SU-DHL-6 (cell line): ENCODE data around the gene TROAP.

Experiments
- EZH2phosphoT487 ChIP-seq: fragments of 200-600 bp; sonication (generic), shearing (Covaris generic); conservative IDR thresholded peaks from 2 replicates; pipeline ENCODE4 v1.6.1; 2018; ENCODE audit warnings: mild to moderate bottlenecking, antibody characterized with exemption, low read length, moderate library complexity, mixed read lengths
- TF ChIP-seq, protein P1 (sequence below): fragments of 200-600 bp; sonication (generic); IDR thresholded peaks from one replicate; pipeline ENCODE4 v1.5.1; 2017; ENCODE audit warnings: antibody characterized with exemption, mild to moderate bottlenecking, low read length, moderate library complexity; ENCODE audit not compliant: insufficient read depth, poor library complexity, severe bottlenecking

DNA sequence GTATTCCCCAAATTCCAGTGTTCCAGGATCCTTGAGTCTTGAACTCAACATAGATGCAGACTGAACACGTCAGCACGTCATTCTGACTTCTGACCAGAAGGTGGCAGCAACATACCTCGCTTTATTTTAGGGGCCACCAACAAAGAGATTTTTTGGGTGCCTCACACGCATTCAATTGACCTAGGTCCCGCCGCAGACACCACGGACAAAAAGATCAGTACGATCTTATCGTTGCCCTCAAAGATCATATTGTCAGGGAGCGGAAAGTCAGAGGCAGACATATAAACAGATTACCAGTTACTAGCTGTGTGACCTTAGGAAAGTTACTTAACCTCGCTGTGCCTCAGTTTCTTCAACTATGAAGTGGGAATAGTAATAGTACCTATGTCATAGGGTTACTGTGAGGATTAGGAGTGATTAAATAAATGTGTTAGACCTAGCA lies 34.6 kb upstream of the TROAP start:
- TF ChIP-seq, protein P1, sequence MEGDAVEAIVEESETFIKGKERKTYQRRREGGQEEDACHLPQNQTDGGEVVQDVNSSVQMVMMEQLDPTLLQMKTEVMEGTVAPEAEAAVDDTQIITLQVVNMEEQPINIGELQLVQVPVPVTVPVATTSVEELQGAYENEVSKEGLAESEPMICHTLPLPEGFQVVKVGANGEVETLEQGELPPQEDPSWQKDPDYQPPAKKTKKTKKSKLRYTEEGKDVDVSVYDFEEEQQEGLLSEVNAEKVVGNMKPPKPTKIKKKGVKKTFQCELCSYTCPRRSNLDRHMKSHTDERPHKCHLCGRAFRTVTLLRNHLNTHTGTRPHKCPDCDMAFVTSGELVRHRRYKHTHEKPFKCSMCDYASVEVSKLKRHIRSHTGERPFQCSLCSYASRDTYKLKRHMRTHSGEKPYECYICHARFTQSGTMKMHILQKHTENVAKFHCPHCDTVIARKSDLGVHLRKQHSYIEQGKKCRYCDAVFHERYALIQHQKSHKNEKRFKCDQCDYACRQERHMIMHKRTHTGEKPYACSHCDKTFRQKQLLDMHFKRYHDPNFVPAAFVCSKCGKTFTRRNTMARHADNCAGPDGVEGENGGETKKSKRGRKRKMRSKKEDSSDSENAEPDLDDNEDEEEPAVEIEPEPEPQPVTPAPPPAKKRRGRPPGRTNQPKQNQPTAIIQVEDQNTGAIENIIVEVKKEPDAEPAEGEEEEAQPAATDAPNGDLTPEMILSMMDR: peak; percentile 67
- no peak for TF ChIP-seq EZH2phosphoT487
